Measurements from ENCODE around the gene TMEM72.

GRCh38 chr10:44950326-44951225, 39.4 kb downstream of the TMEM72 start:
- TF ChIP-seq CREB1 (CRISPR knock-in tag; IDR thresholded peaks at IDR 0.05; ENCODE audit: low read depth) (no peak), POLR2AphosphoS5 (IDR thresholded peaks at IDR 0.05; ENCODE audit: low read depth) (no peak), CTCF (conservative IDR thresholded peaks at IDR 0.05; ENCODE audit: low read depth in 2 of 2) (no peak), EZH2phosphoT487 (IDR thresholded peaks at IDR 0.05; ENCODE audit: unreplicated experiment) (no peak)

Data from GM23338 (cell line).